Midbrain (tissue), 1 donor: ENCODE results near the gene ZFP36L2.

ENCODE experiments used
- DNase-seq: peaks from one replicate; lab custom pipeline; 2025; lab: John Stamatoyannopoulos, UW

Gene ZFP36L2

DNA sequence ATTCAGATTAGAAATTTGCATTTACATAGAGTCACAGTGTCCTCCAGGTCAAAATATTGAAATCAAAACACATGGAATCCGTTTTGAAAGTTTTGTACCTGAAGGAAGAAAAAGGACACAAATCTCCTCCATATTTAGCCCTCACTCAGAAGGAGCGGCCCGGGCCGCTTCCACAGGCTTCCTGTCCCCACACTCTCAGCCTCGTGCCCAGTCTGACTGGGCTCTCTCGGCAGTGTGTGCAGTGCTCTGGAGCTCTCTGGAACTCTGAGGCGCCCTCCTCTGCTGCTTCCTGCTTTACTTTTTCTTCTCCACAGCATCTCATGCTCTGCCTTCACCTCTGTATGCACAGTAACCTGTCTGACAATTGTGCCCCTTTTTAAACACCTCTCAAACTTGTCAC lies 22.2 kb upstream of the ZFP36L2 start:
- DNase-seq: no peak

DNA sequence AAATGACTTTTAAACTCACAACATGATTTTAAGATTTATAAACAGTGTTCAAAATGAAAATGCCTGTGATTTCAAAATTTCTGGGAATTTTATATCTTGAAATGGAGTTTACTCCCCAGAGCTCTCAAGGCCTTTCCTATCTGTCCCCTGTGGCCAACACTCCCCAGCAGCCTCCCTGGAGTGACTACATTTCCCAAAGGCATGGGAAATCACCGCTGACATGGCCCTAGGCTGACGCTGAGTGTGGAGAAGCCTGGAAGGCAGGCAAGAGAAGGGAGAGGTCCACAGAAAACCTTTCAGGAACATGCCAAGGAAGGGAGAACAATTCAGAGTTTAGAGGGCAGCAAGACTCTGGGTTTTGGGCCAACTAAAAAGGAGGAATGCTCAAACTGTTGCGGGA lies 20.2 kb upstream of the ZFP36L2 start:
- no peak for DNase-seq

DNA sequence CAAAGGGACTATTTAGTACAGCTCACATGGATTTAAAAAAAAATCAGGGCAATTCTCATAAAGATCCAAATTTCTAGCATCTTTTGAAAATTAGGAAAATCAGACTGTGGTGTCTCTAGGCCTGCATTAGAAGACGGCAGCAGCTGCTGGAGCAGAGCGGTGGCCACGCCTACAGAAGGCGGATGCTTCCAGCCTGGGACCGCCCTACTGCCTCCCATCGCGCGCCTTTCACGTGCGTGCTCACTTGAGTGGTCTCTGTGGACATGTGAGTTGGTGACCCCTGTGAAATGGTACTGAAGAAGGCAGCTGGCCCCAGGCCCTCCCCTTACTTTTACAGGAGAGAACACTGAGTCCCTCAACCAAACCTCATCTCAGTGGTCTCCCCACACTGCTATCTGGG lies 15.2 kb upstream of the ZFP36L2 start:
- DNase-seq: no peak

DNA sequence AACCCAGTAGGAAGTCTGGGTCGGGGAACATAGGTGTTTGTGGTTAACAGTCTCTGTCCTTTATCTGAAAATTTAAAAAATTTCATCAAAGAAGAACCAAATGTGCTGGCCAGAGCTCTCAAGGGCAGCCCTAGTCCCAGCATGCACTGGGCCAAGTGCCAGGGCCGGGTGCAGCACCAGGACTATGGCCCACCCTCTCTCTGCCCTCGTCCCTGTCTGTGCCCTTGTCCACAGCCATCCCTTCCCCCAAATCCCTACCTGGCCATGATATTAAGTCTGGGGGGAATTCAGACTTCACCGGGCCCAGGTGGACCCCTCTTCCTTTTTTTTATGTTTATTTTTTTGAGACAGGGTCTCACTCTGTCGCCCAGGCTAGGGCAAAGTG lies 14.4 kb upstream of the ZFP36L2 start:
- DNase-seq: no peak

DNA sequence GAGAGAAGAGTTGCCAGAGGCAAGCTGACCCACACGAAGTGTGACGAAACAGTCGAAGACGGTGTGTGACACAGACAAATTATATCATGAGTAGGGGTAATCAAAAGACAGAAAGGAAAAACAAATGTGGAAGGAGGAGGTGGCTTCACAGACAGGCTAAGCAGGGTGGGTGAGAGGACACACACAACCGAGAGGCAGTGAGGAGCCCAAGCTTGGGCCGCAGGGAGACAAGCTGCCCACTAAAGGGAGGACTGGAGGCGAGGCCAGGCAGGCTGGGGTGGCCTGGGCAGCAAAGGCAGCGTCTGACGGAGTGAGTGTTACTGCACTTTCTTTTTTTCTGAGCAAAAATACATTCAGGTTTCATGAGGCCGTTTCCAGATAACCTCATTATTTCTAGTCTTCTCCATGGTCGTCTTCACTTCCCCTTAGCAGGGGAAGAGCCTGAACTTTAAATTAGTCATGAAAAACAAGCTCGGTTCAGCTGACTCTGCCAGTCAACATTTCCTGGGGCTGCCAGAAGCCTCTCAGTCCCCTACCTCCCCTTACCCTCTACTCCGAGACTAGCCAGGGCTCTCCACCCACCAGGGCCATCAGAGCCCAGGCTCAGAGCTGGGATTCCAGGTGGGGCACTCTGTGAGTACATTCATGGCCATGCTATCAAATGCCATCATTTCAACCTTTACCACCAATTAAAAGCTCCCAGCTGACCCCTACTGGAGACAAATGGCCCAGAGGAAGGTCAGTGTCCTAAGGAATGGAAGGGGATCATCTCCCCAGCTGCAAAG lies 13.8 kb upstream of the ZFP36L2 start:
- no peak for DNase-seq

DNA sequence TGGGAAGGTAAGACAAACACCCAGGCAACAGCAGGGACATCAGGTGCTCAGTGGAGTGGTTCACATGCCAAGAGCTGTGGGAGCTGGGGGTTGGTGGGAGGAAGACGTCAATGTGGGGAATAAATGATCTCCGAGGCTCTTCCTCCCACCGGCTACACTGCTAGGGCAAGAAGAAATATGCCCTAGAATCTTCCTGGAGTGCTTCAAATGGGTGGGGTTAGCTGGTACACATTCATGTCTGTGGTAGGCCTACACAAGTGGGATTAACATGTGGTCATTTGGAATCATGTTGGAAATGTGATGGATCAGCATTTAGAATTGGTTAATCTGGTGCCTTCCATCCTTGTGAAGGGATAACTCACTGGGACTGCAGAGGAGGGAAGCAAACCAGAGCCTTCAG lies 12.4 kb upstream of the ZFP36L2 start:
- no peak for DNase-seq

DNA sequence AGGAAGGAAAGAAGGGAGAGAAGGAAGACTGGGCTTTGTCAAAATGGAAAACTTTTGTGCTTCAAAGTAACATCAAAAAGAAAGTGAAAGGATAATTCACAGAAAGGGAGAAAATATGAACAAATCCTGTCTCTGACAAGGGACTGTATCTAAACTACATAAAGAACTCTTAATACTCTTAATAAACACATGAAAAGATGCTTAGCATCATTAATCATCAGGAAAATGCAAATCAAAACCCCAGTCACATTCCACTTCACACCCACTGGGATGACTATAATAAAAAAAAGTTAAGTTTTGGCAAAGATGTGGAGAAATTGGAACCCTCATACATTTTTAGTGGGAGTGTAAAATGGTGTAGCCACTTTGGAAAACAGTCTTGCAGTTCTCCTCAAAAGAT lies 11.8 kb upstream of the ZFP36L2 start:
- no peak for DNase-seq

DNA sequence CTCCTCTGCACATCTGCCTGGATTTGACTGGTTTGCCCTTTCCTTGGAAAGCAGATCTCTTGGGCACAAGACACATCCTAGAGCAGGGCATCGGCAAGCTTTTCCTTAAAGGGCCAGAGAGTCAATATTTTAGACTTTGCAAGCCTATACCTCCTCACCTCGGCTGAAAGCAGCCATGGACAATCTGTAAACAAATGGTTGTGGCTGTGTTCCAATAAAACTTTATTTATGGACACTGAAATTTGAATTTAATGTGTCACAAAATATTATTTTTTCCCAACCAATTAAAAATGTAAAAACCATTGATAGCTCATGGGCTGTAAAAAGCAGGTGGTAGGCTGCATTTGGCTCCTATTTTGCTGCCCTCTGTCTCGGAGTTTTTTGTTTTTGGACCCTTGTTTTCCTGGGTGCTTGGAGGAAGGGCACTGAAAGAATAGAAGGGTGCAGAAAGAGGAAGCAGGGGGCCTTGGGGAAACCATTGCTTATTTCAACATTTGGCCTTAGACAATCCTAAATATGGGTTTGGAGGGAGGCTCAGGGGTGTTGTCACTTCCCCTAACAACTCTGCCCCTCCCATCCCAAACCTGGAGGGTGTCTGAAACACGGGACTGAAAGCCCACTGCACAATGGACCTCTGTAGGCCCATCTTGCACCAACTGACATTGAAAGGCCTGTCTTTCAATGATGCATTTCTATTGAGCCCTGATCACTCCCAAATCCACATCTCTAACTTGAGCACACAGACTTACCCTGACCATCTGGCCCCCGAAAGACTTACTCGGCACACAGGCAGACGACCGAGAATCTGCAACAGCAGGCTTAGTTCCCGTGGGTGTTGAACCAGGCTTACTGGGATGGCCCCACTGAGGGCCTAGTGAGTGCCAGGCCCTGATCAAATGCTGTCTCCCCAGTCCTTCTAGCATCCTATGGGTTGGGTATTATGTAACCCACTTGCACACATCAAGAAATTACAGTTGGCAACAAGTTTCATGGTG lies 7.1 kb upstream of the ZFP36L2 start:
- DNase-seq: no peak

DNA sequence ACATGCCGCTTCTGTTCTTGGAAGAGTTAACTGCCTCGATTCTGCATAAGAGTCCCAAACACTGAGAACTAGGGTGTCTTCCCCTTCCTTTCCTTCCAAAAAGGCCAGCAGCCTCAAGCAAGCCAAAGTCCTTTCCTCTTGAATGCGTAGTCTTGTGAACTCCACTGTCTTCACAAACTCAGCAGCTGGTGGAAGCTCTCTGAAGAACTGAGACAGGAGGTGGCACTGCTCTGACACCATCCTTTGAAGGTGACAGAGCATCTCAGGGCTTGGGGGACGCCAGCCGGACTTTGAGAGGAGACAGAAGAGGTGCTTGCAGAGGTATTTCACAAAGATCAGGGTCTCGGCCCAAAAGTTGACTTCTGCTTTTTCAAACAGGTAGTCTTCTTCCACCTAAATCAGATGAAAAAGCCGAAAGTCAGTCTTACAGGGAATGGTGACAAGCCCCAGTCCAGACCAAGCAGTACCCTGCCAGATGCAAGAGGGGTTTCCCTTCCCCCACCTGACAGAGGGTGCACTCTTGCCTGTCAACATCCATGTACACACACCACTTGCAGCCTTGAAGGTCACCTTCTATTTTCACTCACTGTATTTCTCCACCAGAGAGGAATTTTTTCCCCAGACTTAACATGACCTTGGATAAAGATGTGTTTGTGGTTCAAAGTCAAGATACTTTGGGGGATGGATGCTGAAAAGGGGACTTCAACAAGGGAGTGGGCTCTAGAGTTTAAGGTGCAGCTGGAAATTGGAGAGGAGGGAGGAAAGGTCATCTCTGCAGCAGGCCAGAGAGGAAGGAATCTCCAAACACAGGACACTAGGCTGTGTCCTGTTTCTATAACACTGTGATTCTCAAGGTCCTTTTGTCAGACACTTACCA lies 4.8 kb upstream of the ZFP36L2 start:
- no peak for DNase-seq

DNA sequence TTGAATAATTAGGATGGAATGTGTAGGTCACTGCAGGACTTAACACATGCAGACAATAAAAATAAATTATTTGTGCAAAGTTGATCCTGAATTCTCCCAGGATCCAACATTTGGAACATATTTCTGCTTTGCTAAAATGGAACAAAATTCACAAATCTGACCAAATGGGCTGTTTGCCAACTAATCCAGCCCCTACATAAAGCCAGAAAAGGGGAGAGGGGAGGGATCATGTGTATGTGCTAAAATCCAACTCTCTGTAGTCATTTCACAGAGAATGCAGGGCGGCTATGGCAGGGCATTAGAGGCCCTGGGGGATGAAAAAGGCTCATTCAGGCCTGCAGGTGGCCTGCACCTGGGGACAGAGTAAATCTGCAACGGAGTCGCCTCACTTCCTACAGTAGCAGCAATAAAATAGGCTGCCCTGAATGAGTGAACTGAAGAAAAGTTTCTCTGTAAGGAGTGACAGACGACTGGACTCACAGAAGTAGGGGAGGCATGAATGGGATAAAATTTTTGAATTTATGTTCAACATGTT lies 4.0 kb upstream of the ZFP36L2 start:
- DNase-seq: no peak

DNA sequence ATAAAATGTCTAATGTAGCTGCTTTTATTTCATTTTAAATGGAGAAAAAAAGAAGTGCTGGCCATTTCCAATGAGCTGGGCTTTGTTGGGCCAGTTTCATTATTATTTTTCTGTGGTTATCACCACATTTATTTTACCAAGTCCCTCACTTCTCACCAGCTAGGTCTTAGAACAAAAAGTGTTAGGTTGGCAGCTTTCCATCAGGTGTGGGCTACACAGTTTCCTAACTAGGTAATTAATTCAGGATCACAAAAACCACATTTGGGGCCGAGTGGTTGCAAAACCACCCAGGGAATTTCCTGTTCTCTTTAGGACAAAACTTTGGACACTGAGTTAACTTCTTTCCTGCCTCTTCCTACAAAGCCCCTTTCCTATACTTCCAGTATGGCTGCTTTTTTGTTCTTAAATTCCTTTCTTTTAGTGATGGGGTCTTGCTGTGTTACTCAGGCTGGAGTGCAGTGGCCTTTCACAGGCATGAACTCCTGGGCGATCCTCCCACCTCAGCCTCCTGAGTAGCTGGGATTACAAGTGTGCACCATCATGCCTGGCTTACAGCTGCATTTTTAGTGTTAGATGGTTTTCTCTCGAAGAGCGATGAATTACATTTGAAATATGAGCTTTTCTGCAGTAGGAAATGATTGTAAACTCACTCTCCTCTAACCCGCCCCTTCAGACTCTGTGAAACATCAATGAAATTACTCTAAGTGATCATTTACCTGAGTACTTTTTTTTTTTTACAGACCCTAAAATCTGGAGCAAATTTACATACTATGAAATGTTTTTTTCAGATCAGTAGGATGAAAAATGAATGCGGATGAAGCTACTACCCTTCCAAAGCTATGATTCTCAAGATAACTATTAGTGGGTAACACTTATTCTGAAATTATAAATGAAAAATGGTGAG lies 2.6 kb upstream of the ZFP36L2 start:
- DNase-seq: no peak

DNA sequence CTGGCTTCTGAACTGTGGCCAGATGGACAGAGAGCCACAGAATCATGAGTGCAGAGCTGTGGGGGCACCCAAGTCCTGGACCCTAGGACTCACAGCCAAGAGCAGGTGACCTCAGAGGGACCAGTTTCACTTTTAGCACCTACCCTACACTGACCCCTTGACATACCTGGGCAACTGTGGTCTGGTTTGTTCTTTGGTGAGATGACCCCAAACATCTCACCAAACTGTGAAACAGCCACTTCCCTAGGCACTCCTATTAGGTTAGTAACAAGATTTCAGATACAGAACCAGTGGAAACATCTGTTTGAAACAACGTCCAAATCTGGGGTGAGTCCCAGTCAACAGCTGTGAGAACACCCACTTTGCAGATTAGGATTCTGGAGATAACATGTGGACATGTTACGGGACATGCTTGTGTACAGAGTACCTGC lies 1.9 kb upstream of the ZFP36L2 start:
- DNase-seq: no peak

DNA sequence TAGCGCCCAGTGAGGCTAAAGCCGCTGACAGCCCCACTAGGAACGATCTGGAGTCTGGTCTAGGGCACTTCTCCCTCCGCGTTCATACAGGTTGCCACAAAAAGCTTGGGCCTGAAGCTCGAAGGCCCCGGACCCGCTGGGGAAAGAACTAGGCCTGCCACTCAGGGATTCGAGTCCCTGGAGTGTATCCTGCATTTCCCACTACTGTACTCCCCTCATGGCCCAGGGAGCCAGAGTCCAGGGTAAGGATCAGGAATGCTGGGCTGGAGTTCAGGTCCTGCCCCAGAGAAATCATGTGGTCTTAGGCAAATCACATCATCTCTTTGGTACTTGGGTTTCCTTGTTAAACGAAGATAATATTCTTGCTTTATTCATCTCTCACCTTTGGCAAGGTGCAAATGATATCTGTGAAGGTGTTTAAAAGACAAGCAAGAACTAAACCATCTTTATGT lies 1.4 kb upstream of the ZFP36L2 start:
- no peak for DNase-seq

DNA sequence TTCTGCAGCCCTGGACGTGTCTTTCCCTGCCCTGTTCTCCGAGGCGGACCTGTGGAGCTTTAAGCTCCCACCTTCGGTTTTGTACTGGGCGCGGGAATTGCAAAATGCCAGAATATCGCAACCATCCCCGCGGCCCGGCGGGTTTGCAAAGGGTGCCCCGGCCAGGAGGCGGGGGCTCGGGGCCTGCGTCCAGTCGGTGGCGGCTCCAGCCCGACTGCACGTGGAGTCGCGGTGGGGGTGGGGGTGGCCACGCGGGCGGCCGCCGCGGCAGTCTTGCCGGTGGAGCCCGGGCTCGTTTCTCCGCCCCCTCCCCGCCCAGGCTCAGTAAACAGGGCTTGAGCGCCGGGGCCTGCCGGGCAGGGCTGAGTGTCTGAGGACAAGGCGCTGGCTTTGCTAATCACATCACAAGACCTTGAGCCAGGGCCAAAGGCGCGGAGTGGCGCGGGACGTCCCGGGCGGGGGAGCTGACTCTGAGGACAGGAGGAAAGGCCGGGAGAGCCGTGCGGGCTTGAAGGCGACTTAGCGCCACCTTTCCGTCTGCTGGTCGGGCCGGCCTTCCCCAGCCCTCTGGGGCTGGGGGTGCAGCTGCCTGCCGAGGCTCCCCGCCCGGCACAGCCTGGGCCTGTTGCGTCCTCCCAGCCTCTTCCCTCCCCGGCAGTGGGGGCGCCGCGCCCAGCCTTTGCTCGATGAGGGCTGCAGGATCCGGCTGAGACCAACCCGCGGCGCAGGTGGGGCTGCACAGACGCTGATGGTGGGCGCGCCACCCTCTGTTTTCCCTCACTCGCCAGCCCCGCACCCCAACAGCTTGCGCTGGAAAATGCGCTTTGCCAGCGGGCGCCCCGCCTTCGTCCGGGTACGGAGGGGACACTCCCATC lies 786 bp upstream of the ZFP36L2 start:
- DNase-seq: peak; percentile 92

DNA sequence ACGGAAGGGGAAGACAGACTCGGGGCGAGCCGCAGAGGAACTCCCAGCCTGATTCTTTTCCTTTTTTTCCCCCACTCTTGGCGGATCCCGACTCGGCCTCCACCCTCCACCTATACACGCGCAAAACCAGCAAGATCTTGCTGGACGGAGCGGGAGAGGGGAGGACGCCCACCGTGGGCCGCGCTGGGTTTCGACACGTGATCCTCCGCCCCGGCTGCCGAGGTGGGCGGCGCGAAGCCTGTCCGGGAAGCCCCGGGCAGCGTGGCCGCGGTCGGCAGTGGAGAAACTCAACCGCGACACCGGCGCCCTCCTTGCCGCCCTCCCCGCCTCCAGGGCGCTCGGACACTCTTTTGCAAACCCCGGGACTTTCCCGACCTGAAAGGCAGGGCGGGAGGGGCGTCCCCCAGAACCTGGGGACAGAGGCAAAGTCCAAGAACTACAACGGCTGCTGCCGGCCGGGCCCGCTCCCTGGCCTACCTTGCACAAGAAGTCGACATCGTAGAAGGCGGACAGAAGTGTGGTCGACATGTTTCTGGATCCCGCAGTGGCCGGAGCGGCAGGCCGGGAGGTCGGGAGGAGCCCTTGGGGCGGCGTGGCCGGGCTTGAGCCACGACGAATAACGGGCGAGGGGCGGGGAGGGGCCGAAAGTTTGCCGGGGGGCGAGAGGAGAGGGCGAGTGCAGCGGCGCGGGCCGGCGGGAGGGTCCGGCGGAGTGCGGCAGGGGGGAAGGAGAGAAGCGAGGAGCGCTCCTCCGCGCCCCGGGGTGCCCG lies 433 bp downstream of the ZFP36L2 start:
- DNase-seq: peak; percentile 68

DNA sequence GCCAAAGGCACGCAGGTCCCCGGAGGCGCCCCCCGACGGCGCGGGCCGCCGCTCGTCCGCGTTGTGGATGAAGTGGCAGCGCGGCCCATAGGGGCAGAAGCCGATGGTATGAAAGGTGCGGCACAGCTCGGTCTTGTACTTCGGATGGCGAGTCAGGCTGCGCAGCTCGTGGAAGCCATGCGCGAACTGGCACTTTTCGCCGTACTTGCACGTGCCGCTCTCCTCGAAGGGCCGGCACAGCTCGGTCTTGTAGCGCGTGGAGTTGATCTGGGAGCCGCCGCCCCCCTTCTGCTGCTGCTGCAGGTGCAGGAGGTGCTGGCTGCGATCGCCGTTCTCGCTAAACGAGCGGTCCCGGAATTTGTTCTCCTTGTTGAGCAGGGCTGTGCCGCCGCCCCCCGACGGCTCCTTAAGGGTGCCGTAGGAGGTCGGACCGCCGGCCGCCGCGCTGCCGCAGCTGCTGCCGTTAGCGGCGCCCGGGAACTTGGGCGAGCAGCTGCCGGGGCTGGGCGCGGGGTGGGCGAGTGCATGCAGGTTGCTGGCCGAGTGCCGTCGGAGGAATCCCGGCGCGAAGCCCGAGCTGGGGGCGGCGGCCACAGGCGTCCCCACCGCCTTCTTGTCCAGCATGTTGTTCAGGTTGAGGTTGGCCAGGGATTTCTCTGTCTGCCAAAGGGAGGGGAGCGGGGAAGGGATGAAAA lies 1.2 kb downstream of the ZFP36L2 start:
- DNase-seq: peak; percentile 41

DNA sequence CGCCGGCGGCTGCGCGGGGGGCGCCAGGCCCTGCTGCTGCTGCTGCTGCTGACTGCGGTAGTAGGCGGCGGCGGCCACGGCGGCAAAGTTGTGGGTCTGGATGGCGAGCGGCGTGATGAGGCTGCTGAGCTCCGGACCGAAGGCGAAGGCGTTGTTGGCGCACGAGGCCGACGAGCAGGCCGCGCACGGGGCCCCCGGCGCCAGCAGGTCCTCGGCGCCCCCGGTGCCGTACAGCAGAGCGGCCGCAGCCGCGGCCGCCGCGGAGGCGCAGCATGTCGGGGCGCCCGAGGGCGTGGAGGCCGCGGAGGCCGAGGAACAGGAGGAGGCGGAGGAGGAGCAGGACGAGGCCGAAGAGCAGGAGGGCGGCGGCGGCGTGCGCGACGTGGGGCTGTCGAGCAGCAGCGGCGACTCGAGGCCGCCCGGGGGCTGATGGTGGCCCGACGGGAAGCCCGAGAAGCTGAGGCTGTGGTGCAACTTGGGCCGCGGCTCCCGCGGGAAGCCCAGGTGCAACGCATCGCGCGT lies 1.8 kb downstream of the ZFP36L2 start:
- no peak for DNase-seq

DNA sequence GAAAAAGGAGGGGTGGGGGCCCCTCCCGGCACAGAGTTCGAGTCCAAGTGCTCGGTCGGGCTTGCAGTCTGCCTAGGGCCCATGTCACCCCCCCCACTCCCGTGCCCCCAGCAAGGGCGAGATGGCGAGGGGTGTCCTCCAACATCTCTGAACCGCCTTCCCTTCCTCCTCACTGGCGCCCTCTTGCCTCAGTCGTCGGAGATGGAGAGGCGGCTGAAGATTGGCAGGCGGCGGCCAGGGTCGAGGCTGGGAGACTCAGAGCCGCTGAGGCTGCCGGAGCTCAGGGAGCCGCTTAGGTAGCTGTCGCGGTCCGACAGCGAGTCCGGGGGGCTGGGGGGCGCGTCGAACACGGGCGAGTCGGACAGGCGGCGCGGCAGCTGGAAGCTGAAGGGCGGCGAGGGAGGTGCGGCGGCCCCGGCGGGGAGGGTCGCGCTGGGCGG lies 2.3 kb downstream of the ZFP36L2 start:
- peak; percentile 34 for DNase-seq
